Tibial nerve (tissue), 4 donors: Measurements from ENCODE around the gene PEMT. TPM values are rescaled to one million over a fixed set of nuclear protein-coding genes. Genes with fewer than 3 reads are reported as not detected.

Source experiments
- DNase-seq, 2 donors: peaks; one replicate each; pipeline ENCODE4 v3.0.0-alpha.2; 2019; ENCODE audit warnings: low spot score in 2 of 2
- H3K27ac ChIP-seq, 4 donors: fragments of 200-600 bp; sonication (generic) in 3 of 4; one replicate each; pipeline ENCODE4 v1.5.1; 2017 to 2019; ENCODE audit warnings: mild to moderate bottlenecking in 1 of 4
- H3K27me3 ChIP-seq, 2 donors: fragments of 200-600 bp; sonication (generic) in 1 of 2; one replicate each; pipeline versions ENCODE4 v1.5.1 to v1.6.0; 2017 to 2019
- H3K36me3 ChIP-seq, 3 donors: fragments of 200-600 bp; sonication (generic); one replicate each; pipeline ENCODE4 v1.5.1; 2018 to 2019
- H3K4me1 ChIP-seq, 4 donors: fragments of 200-600 bp; sonication (generic) in 3 of 4; one replicate each; pipeline ENCODE4 v1.5.1; 2017 to 2019
- H3K4me3 ChIP-seq, 4 donors: fragments of 200-600 bp; sonication (generic) in 3 of 4; one replicate each; pipeline ENCODE4 v1.5.1; 2017 to 2019; ENCODE audit warnings: mild to moderate bottlenecking in 1 of 4, moderate library complexity in 1 of 4
- H3K9me3 ChIP-seq, 4 donors: fragments of 200-600 bp; sonication (generic) in 3 of 4; one replicate each; pipeline ENCODE4 v1.5.1; 2017 to 2019
- CTCF ChIP-seq, 5 experiments: fragments of 200-600 bp in 3 of 5; fragments of 450-650 bp in 2 of 5; sonication (generic) in 3 of 5; IDR thresholded peaks; one replicate each; pipeline ENCODE4 v1.5.1; 2016 to 2019; ENCODE audit warnings: antibody characterized with exemption in 5 of 5, mild to moderate bottlenecking in 3 of 5, moderate library complexity in 2 of 5
- EP300 ChIP-seq, 2 donors: sonication (generic); formaldehyde crosslinking; IDR thresholded peaks; one replicate each; pipeline ENCODE4 v1.6.1; 2017; ENCODE audit warnings: antibody characterized with exemption in 2 of 2, mild to moderate bottlenecking in 1 of 2
- POLR2A ChIP-seq, 2 donors: fragments of 450-650 bp; IDR thresholded peaks; one replicate each; pipeline ENCODE4 v1.6.1; 2017; ENCODE audit warnings: antibody characterized with exemption in 2 of 2, mild to moderate bottlenecking in 2 of 2, moderate library complexity in 2 of 2
- WGBS, 2 donors: methylation state at CpG; one replicate each; pipeline ENCODE4 v1.1.5; 2018; 5-methylcytosine and 5-hydroxymethylcytosine counted together
- total RNA-seq, 4 donors: library from RNA; depleted of rRNA; stranded (reverse); fragments of >200 nt; gene quantifications; one replicate each; pipeline ENCODE4 v1.1.0, GENCODE V29; 2016

Gene PEMT
- total RNA-seq, 4 donors from 2014 or later = 29.5 to 80.8 (median 58.8) TPM

GRCh38 chr17:17545031-17545820 is 46.3 kb downstream of the PEMT start:
- Histone ChIP-seq H3K4me3 (no peak overlapping the region), H3K9me3 (no peaks in the 10 kb centered on the region), H3K27ac (no peak overlapping the region), H3K27me3 (no peaks in the 10 kb centered on the region), H3K36me3 (peaks cover 0 to 4% (median 0%) of the 10 kb centered on the region in 3 donors), H3K4me1 (peaks cover 0 to 14% (median 6%) of the 10 kb centered on the region in 4 donors)
- peak in 1 of 2 donors; percentile 38 for DNase-seq
- 78 to 80% methylated on average over 19 of the region's 20 CpGs for WGBS, 2 donors
- TF ChIP-seq POLR2A (IDR thresholded peaks at IDR 0.05) (no peak), EP300 (IDR thresholded peaks at IDR 0.05) (no peak), CTCF (IDR thresholded peaks at IDR 0.05) (no peak)

DNA sequence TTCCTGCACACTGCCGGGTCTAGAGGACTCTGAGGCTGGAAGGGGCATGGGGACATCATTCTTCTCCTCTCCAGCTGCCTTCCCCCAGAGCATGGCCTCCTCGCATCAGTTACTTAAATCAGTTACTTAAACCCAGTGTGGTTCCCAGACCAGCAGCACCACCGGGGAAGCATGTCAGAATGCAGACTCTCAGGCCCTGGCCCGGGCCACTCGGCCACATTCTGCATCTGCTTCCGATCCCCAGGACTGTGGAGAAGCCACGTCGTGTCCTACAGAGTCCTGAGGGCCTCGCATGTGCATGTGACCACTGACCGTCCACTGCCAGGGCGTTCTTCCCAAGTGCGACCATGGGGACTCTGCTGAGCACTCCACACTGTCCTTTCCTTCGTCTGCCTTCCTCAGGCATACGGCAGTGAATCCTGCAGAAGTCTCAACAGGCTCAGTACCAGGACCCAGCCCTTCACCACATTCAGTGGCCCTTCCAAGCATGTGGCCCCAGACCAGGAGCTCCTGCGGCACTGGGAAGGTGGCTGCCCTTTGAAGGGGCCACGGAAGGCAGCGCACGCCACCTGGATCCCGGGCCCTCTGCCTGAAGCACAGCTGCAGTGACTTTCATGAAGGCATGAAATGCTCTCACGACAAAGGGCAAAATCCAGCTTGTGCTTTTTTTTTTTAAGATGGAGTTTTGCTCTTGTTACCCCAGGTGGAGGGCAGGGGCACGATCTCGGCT is 48.4 kb downstream of the PEMT start:
- H3K27me3 ChIP-seq = no peaks in the 10 kb centered on the region
- TF ChIP-seq POLR2A (IDR thresholded peaks at IDR 0.05) = no peak
- TF ChIP-seq EP300 (IDR thresholded peaks at IDR 0.05) = no peak
- no peak for TF ChIP-seq CTCF (IDR thresholded peaks at IDR 0.05)
- 93 to 96% methylated on average over 19 to 22 of the region's 22 CpGs for WGBS, 2 donors
- H3K9me3 ChIP-seq = no peaks in the 10 kb centered on the region
- H3K4me1 ChIP-seq = peaks cover 0 to 14% (median 6%) of the 10 kb centered on the region in 4 donors
- H3K27ac ChIP-seq = no peak overlapping the region
- H3K4me3 ChIP-seq = no peak overlapping the region
- no peak for DNase-seq
- H3K36me3 ChIP-seq = peaks cover 0 to 4% (median 0%) of the 10 kb centered on the region in 3 donors

- TF ChIP-seq EP300 (IDR thresholded peaks at IDR 0.05) (no peak), POLR2A (IDR thresholded peaks at IDR 0.05) (no peak), CTCF (IDR thresholded peaks at IDR 0.05) (no peak)
- H3K9me3 ChIP-seq = no peaks in the 10 kb centered on the region
- H3K4me3 ChIP-seq = no peak overlapping the region
- no peaks in the 10 kb centered on the region for H3K27me3 ChIP-seq
- 66 to 72% methylated on average over 5 of the region's 5 CpGs for WGBS, 2 donors
- DNase-seq = no peak
- H3K36me3 ChIP-seq = peaks cover 0 to 4% (median 0%) of the 10 kb centered on the region in 3 donors
- H3K4me1 ChIP-seq = peaks cover 0 to 14% (median 6%) of the 10 kb centered on the region in 4 donors
- no peak overlapping the region for H3K27ac ChIP-seq
These were observed 49.9 kb downstream of the PEMT start for GRCh38 chr17:17541640-17542001.

GRCh38 chr17:17540935-17541639 is 50.4 kb downstream of the PEMT start:
- H3K36me3 ChIP-seq = peaks cover 0 to 4% (median 0%) of the 10 kb centered on the region in 3 donors

More at GRCh38 chr17:17540935-17541639, 50.4 kb downstream of the PEMT start:
- no peak overlapping the region for H3K4me3 ChIP-seq
- peaks cover 0 to 15% (median 6%) of the 10 kb centered on the region in 4 donors for H3K4me1 ChIP-seq
- no peaks in the 10 kb centered on the region for H3K9me3 ChIP-seq
- 72 to 74% methylated on average over 18 to 22 of the region's 23 CpGs for WGBS, 2 donors
- H3K27ac ChIP-seq = no peak overlapping the region
- H3K27me3 ChIP-seq = no peaks in the 10 kb centered on the region
- no peak for TF ChIP-seq POLR2A (IDR thresholded peaks at IDR 0.05)
- TF ChIP-seq CTCF (IDR thresholded peaks at IDR 0.05) = no peak
- TF ChIP-seq EP300 (IDR thresholded peaks at IDR 0.05) = no peak
- no peak for DNase-seq
